ENCODE data around the gene SCD5.

Gene SCD5

GRCh38 chr4:82758701-82759685, 39.6 kb downstream of the SCD5 start:
- no peak for DNase-seq

- DNase-seq = no peak
Measured at GRCh38 chr4:82756061-82756460, 42.5 kb downstream of the SCD5 start.

- no peak for DNase-seq
Measured at GRCh38 chr4:82755650-82756049, 42.9 kb downstream of the SCD5 start.

DNA sequence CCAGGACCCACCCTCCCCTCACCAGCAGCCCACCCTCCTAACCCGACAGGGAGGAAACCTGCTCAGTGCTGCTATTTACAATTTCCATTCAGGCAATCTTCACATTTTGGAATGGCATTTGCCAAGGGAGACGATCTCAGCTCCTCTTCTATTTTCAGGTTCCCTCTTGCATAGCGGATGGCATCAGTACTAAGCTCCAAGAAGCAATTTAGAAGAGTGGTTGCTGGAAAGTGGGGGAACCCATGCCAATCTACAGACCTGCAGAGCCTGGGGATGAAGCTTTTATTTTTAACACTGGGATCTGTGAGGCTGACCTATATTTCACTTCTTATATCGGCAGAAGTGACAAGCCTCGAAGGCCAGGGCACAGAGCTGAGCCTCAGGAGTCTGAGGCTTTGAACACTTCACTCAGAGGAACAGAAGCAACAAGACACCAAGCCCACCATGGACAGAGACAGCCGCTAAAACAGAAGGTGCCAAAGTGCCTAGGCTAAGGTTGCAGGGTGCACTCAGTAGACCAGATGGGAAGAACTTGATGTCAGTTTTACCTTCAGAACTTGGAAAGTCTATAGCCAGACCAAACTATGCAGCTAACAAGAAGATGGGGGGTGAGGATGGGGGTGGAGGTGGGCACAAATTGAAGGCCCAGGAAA, 44.0 kb downstream of the SCD5 start:
- DNase-seq = no peak

GRCh38 chr4:82753725-82754410, 44.7 kb downstream of the SCD5 start:
- DNase-seq = no peak

DNA sequence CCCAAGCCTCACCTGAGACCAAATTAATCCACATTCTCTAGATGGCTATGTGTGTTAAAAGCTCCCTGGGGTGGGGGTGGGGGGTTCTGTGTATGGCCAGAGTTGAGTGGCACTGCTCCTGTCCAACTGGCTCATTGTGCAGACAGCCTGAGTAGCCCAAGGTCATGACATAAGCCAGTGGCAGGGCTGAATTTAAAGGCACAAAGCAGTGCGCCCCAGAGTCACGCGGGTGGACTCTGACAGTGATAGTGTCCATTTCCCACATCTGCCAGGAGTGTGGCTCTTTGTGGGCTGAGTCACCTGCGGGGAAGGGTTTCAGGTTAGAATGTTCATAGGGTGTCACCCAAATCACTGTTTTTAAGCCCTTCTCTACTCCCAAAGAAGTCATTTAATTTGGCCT, 45.4 kb downstream of the SCD5 start:
- no peak for DNase-seq

DNA sequence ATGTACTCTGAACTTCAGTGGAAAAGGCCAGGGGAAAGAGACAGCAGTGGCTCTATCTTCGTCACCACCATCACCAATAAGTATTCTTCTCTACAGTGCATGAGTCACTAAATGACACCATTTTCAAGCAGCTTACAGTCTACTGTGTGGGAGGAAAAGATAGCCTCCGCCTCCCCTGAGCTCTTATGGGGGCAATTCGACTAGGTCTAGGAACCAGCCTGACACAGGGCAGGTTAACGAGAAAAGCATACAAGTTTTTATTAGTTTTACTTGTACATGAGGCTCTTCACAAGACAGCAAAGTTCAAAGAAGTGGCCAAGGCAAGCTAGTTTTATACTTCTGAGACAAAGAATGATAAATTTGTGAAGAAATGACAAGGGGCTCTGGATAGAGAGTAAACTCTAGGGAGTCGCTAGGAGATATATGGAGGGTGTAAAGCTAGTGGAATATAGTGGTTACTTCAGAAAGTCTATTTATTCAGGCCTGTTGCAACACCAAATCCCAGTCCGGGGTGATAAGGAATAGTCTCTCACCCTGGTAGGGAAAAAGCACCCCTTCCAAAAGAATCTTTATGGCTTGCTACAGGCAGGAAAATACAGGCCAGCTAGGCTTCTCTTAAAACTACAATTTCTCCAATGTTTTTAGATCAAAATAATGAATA, 49.7 kb downstream of the SCD5 start:
- DNase-seq = no peak

- DNase-seq = no peak
Measured at GRCh38 chr4:82747686-82748575, 50.7 kb downstream of the SCD5 start.

DNA sequence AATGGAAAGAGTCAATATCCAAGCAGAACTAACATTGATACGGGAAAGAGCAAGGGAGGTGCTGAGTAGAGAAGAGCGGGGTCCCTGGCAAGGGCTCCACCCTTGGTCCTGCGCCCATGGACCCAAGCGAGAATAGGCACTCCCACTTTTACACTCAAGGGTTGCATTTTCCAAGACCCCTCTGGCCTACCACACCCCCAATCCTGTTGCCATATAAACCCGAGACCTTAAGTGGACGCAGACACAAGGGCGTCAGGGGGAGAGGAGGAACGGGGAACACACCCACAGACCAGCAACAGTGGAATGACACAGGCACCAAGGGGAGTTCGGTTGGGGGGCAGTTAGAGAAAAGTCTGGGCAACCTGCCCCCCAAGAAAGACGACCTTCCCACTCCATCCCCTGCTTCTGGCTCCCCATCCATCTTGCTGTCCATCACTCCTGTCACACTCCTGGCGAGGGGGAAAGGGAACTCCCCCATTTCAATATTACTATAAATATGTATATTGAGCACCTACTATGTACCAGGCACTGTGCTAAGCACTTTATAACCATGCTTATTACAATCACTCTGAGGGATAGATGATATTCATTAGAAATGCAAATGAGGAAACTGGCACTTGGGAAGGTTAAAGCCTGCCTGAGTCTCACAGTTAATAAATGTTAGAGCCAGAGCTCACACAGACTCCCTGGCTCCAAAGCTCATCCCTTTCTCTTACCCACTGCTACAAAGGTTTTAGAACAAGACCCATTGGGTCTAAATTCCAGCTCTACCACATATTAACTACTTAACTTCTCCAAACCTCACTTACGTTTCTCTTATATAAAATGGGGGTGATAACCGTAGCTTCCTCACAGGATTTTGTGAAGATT, 51.7 kb downstream of the SCD5 start:
- no peak for DNase-seq

DNA sequence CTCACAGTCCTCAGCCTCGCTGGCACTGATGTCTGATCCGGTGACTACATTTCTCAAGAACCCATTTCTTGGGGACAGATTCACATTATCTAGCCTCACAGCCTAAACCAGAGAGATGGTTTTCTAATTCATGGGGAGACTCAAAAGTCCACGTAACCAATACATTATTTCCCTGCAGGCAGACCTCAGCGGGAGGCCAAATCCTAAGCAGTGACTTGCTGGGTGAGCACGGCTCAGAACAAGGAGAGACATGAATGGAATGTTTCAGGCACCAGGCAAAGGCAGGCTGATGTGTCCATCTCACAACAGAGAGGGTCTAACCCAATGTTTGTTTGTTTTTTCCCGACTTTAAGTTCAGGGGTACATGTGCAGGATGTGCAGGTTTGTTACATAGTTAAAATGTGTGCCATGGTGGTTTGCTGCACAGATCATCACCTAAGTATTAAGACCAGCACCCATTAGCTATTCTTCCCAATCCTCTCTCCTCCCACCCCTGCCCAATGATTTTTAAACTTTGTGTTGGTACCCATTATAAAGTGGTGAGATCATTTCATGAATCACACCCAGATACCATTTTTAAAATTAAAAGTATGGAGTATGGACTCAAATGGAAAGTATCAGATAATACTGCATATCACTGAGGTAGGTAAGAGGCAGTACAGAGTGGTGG, 53.3 kb downstream of the SCD5 start:
- DNase-seq = no peak

DNA sequence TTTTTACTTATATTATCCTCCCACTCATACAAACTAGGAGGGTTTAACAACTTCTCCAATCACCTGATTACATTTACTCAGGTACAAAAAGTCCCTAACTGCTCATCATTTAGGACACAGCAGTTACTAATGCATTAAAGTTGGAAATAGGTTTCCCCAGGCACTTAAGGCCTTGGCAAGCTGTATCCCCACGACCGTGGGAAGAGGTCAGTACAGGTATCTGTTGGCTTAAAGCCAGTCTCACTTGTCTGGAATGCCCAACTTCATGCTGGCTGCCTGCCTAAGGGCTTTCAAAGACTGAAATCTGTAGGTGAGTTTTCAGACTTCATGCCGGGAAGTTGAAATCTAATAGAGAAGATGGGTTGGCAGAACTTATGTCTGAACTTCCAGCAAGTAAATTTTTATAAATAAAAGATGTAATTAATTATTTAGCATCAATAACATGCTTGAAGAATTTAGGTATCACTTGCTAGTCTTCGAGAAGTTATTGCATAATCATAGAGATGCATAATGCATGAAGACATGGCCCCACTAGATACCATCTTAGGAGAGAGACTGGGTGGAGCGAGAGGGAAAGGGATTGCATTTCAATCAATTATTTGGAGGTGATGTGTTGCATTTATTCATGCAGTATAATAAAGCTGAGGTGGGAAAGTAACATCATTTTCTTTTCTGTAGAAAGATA, 54.2 kb downstream of the SCD5 start:
- DNase-seq = no peak

DNA sequence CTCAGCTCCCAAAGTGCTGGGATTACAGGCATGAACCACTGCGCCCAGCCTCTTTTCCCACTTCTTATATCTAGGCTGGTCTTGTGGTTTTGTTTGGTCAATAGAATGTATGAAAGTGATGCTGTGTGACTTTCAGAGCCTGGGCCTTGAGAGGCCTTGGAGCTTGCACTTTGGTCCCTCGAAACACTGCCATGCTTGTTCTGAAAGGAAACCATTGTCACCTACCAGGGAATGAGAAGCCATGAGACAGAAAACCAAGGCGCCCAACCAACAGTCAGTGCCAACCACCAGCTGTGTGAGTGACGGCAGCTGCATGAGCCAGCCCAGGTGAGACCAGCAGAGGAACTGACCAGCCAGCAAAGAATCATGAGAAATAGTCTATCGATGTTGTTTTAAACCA, 57.4 kb downstream of the SCD5 start:
- DNase-seq = no peak

GRCh38 chr4:82739287-82740190, 59.1 kb downstream of the SCD5 start:
- DNase-seq = peak; percentile 62

DNA sequence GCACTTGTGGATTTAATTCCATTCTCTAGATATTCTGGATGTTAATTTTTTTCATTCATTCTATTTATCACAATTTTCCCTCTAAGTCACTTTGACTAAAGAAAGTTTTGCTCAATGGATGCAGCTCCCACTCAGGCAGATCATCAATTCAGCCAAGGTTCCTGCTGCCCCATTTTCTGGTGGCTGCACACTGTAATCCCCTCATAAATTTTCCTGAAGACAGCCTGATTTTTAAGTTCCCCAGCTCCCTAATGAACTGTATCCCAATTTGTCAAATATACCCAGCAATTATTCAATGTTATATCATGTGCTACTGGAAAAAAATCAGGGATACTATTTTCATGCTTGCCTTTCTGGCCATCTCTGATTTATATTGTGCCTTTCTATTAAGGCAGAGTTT, 61.2 kb downstream of the SCD5 start:
- no peak for DNase-seq

DNA sequence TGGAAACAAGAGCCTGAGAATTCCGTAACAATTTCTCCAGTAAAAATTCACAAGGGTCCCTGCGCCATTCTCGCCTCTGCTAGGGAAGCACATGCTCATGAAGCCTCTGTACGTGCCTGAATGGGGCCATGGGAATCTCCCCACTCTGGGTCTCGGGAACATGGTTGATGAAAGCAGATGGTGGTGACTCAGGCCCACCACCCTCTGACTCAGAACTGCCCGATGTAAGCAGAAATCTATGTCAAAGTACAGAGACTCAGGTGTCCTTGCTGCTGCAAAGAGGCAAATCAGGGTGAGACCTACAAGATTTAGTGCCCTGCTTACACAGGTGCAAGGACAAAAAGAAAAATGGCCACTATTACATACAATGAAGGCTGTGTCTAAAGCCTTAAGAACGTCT, 65.0 kb downstream of the SCD5 start:
- no peak for DNase-seq

GRCh38 chr4:82728301-82728700, 70.3 kb downstream of the SCD5 start:
- DNase-seq = no peak

- no peak for DNase-seq
Measured at GRCh38 chr4:82726596-82726995, 72.0 kb downstream of the SCD5 start.

- no peak for DNase-seq
Measured at GRCh38 chr4:82721819-82722423, 76.7 kb downstream of the SCD5 start.

All from activated T-cell treated with anti-CD3 and anti-CD28 coated beads, Interleukin-2, amount 50 U/mL, for 1 hour (primary cell).